CD4-positive, CD25-positive, alpha-beta regulatory T cell (primary cell): ENCODE results near the gene ABHD12B. TPM values are rescaled to one million over a fixed set of nuclear protein-coding genes. Genes with fewer than 3 reads are reported as not detected.

Experiments
- ATAC-seq, 2 donors: fragments of 150-1000 bp; cut with Tn5 transposase; one replicate each; pipeline ENCODE4 v1.10.0; 2021; ENCODE audit warnings: low read depth in 2 of 2, moderate number of reproducible peaks in 2 of 2, moderate library complexity in 1 of 2
- DNase-seq, 3 donors: peaks; one replicate each; pipeline versions ENCODE4 v3.0.0 to v3.0.0-alpha.2; 2012 to 2022; ENCODE audit warnings: mixed read lengths in 1 of 3
- H3K27ac ChIP-seq: one replicate; pipeline ENCODE4 v1.7.0; 2013; ENCODE audit warnings: mild to moderate bottlenecking, low read length; ENCODE audit not compliant: insufficient read depth, poor library complexity, severe bottlenecking
- H3K27me3 ChIP-seq: one replicate; pipeline ENCODE4 v1.7.0; 2013; ENCODE audit warnings: low read length; ENCODE audit not compliant: control insufficient read depth, insufficient read depth
- H3K36me3 ChIP-seq: one replicate; pipeline ENCODE4 v1.7.0; 2013; ENCODE audit warnings: mild to moderate bottlenecking, low read length, moderate library complexity; ENCODE audit not compliant: control insufficient read depth, insufficient read depth
- H3K4me1 ChIP-seq: 2 replicates; pipeline ENCODE4 v1.7.0; 2013; ENCODE audit warnings: mild to moderate bottlenecking, low read length; ENCODE audit not compliant: insufficient read depth, control insufficient read depth, poor library complexity, severe bottlenecking
- H3K4me3 ChIP-seq: one replicate; pipeline ENCODE4 v1.7.0; 2013; ENCODE audit warnings: low read depth, mild to moderate bottlenecking, low read length, moderate library complexity
- H3K9me3 ChIP-seq, 2 experiments: 1 replicate in 1 of 2; 2 replicates in 1 of 2; pipeline ENCODE4 v1.7.0; 2013; ENCODE audit warnings: low read length in 2 of 2, mild to moderate bottlenecking in 1 of 2, moderate library complexity in 1 of 2; ENCODE audit not compliant: control insufficient read depth in 2 of 2
- H3K27ac Mint-ChIP-seq, 3 donors: one replicate each; pipeline ENCODE4 v1.8.0; 2020 to 2022; ENCODE audit warnings: mild to moderate bottlenecking in 3 of 3, mixed read lengths in 3 of 3, moderate library complexity in 2 of 3
- H3K27me3 Mint-ChIP-seq: one replicate; pipeline ENCODE4 v1.8.0; 2022; ENCODE audit warnings: mild to moderate bottlenecking, mixed read lengths
- H3K36me3 Mint-ChIP-seq: one replicate; pipeline ENCODE4 v1.8.0; 2020; ENCODE audit warnings: mixed read lengths
- H3K4me1 Mint-ChIP-seq, 4 donors: one replicate each; pipeline ENCODE4 v1.8.0; 2020 to 2022; ENCODE audit warnings: mixed read lengths in 4 of 4, mild to moderate bottlenecking in 1 of 4
- H3K4me3 Mint-ChIP-seq, 4 donors: one replicate each; pipeline ENCODE4 v1.8.0; 2020 to 2022; ENCODE audit warnings: mild to moderate bottlenecking in 4 of 4, mixed read lengths in 4 of 4, moderate library complexity in 3 of 4
- H3K9me3 Mint-ChIP-seq, 7 donors: one replicate each; pipeline ENCODE4 v1.8.0; 2020 to 2022; ENCODE audit warnings: mixed read lengths in 7 of 7, mild to moderate bottlenecking in 3 of 7, moderate library complexity in 2 of 7
- polyA plus RNA-seq, 4 donors: library from polyadenylated mRNA; unstranded; fragments of 300-500 nt; fragmentation: Illumina TruSeq; gene quantifications; one replicate each; pipeline ENCODE4 v1.2.3, GENCODE V29; 2021
- total RNA-seq: library from RNA; stranded (reverse); gene quantifications from one replicate; pipeline ENCODE4 v1.2.3, GENCODE V29; 2022

ABHD12B gene
- total and polyA plus RNA-seq, 5 donors from 2014 or later: 0.64 TPM; not detected in 4

- H3K27ac ChIP-seq: no peak overlapping the region
- H3K27me3 Mint-ChIP-seq: peaks cover 35% of the 10 kb centered on the region
- H3K9me3 Mint-ChIP-seq: peaks cover 0 to 2% (median 0%) of the 10 kb centered on the region in 7 donors
- peaks cover 0 to 4% (median 0%) of the 10 kb centered on the region in 4 donors for H3K4me1 Mint-ChIP-seq
- H3K36me3 Mint-ChIP-seq: no peaks in the 10 kb centered on the region
- no peaks in the 10 kb centered on the region for H3K9me3 ChIP-seq
- H3K27me3 ChIP-seq: peaks cover 24% of the 10 kb centered on the region
- no peaks in the 10 kb centered on the region for H3K36me3 ChIP-seq
- H3K4me3 Mint-ChIP-seq: no peak overlapping the region
- no peak overlapping the region for H3K4me3 ChIP-seq
- ATAC-seq (no peak), DNase-seq (no peak)
- no peaks in the 10 kb centered on the region for H3K4me1 ChIP-seq
- no peak overlapping the region for H3K27ac Mint-ChIP-seq
Observed at GRCh38 chr14:50932592-50933495, 61.0 kb downstream of the ABHD12B start.

- no peak overlapping the region for H3K27ac Mint-ChIP-seq
- Histone ChIP-seq H3K4me1 (no peaks in the 10 kb centered on the region), H3K4me3 (no peak overlapping the region), H3K9me3 (no peaks in the 10 kb centered on the region), H3K27me3 (peaks cover 21% of the 10 kb centered on the region), H3K27ac (no peak overlapping the region), H3K36me3 (no peaks in the 10 kb centered on the region)
- no peak for DNase-seq
- peaks cover 34% of the 10 kb centered on the region for H3K27me3 Mint-ChIP-seq
- peaks cover 0 to 4% (median 0%) of the 10 kb centered on the region in 4 donors for H3K4me1 Mint-ChIP-seq
- H3K36me3 Mint-ChIP-seq: no peaks in the 10 kb centered on the region
- H3K4me3 Mint-ChIP-seq: no peak overlapping the region
- H3K9me3 Mint-ChIP-seq: peaks cover 0 to 2% (median 0%) of the 10 kb centered on the region in 7 donors
- ATAC-seq: no peak
Observed at GRCh38 chr14:50935126-50936015, 63.5 kb downstream of the ABHD12B start.

- Mint-ChIP-seq H3K27me3 (peaks cover 34% of the 10 kb centered on the region), H3K27ac (no peak overlapping the region), H3K9me3 (peaks cover 0 to 3% (median 0%) of the 10 kb centered on the region in 7 donors), H3K4me1 (peaks cover 0 to 4% (median 0%) of the 10 kb centered on the region in 4 donors), H3K4me3 (no peak overlapping the region), H3K36me3 (no peaks in the 10 kb centered on the region)
- no peak overlapping the region for H3K4me3 ChIP-seq
- H3K27ac ChIP-seq: no peak overlapping the region
- no peaks in the 10 kb centered on the region for H3K4me1 ChIP-seq
- no peak for ATAC-seq
- no peak for DNase-seq
- peaks cover 18% of the 10 kb centered on the region for H3K27me3 ChIP-seq
- no peaks in the 10 kb centered on the region for H3K9me3 ChIP-seq
- no peaks in the 10 kb centered on the region for H3K36me3 ChIP-seq
Observed at GRCh38 chr14:50936016-50936340, 64.1 kb downstream of the ABHD12B start.

DNA sequence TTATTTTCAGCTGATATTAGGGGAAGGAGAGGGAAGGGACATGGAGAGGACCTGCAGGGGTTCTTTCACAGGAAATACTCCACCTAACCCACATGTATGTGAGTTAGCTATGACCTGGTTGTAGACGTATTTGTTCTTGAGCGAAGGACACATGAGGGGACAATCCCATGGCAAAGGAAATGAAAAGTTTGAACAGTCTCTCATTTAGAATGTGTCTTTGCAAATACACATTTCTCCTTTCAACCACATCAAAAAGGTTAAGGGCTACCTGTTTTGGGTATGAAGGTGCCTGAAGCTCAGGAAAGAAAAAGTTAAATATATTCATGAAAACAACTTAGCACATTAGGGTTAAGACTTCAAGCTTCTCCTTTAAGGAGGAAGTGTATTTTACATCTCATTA is 65.0 kb downstream of the ABHD12B start:
- Mint-ChIP-seq H3K27ac (no peak overlapping the region), H3K27me3 (peaks cover 43% of the 10 kb centered on the region), H3K4me3 (no peak overlapping the region), H3K9me3 (peaks cover 0 to 3% (median 0%) of the 10 kb centered on the region in 7 donors), H3K4me1 (peaks cover 0 to 4% (median 0%) of the 10 kb centered on the region in 4 donors), H3K36me3 (no peaks in the 10 kb centered on the region)
- Histone ChIP-seq H3K27me3 (peaks cover 18% of the 10 kb centered on the region), H3K9me3 (no peaks in the 10 kb centered on the region), H3K4me1 (no peaks in the 10 kb centered on the region), H3K4me3 (no peak overlapping the region), H3K27ac (no peak overlapping the region), H3K36me3 (no peaks in the 10 kb centered on the region)
- no peak for ATAC-seq
- DNase-seq: no peak

- no peak overlapping the region for H3K4me3 Mint-ChIP-seq
- no peaks in the 10 kb centered on the region for H3K36me3 Mint-ChIP-seq
- peaks cover 0 to 5% (median 0%) of the 10 kb centered on the region in 7 donors for H3K9me3 Mint-ChIP-seq
- Histone ChIP-seq H3K9me3 (no peaks in the 10 kb centered on the region), H3K36me3 (no peaks in the 10 kb centered on the region), H3K4me3 (no peak overlapping the region), H3K27me3 (peaks cover 22% of the 10 kb centered on the region), H3K4me1 (no peaks in the 10 kb centered on the region), H3K27ac (no peak overlapping the region)
- peaks cover 45% of the 10 kb centered on the region for H3K27me3 Mint-ChIP-seq
- H3K27ac Mint-ChIP-seq: no peak overlapping the region
- DNase-seq (no peak), ATAC-seq (no peak)
- peaks cover 0 to 4% (median 0%) of the 10 kb centered on the region in 4 donors for H3K4me1 Mint-ChIP-seq
Observed at GRCh38 chr14:50937325-50937724, 65.5 kb downstream of the ABHD12B start.

GRCh38 chr14:50937800-50938199 is 65.9 kb downstream of the ABHD12B start:
- H3K4me3 ChIP-seq: no peak overlapping the region
- ATAC-seq (no peak), DNase-seq (no peak)
- no peak overlapping the region for H3K27ac ChIP-seq
- Mint-ChIP-seq H3K9me3 (peaks cover 0 to 5% (median 0%) of the 10 kb centered on the region in 7 donors), H3K27ac (no peak overlapping the region), H3K27me3 (peaks cover 45% of the 10 kb centered on the region), H3K4me3 (no peak overlapping the region), H3K36me3 (no peaks in the 10 kb centered on the region), H3K4me1 (peaks cover 0 to 6% (median 0%) of the 10 kb centered on the region in 4 donors)
- no peaks in the 10 kb centered on the region for H3K36me3 ChIP-seq
- H3K9me3 ChIP-seq: no peaks in the 10 kb centered on the region
- peaks cover 22% of the 10 kb centered on the region for H3K27me3 ChIP-seq
- no peaks in the 10 kb centered on the region for H3K4me1 ChIP-seq

- no peak overlapping the region for H3K27ac Mint-ChIP-seq
- no peak for ATAC-seq
- no peak for DNase-seq
- no peak overlapping the region for H3K4me3 Mint-ChIP-seq
- peaks cover 0 to 9% (median 0%) of the 10 kb centered on the region in 7 donors for H3K9me3 Mint-ChIP-seq
- H3K4me3 ChIP-seq: no peak overlapping the region
- H3K27me3 Mint-ChIP-seq: peaks cover 47% of the 10 kb centered on the region
- no peaks in the 10 kb centered on the region for H3K36me3 Mint-ChIP-seq
- no peaks in the 10 kb centered on the region for H3K9me3 ChIP-seq
- H3K27ac ChIP-seq: no peak overlapping the region
- peaks cover 14% of the 10 kb centered on the region for H3K27me3 ChIP-seq
- no peaks in the 10 kb centered on the region for H3K36me3 ChIP-seq
- peaks cover 19% of the 10 kb centered on the region for H3K4me1 ChIP-seq
- peaks cover 0 to 19% (median 6%) of the 10 kb centered on the region in 4 donors for H3K4me1 Mint-ChIP-seq
Observed at GRCh38 chr14:50941151-50941550, 69.3 kb downstream of the ABHD12B start.
